ENCODE measurements around the gene SGTB.

GRCh38 chr5:65654713-65655112 lies 67.2 kb downstream of the SGTB start:
- TF ChIP-seq POLR2AphosphoS5 (IDR thresholded peaks at IDR 0.05; ENCODE audit: low read depth, low read length) (no peak), CTCF (IDR thresholded peaks at IDR 0.05) (no peak), TCF7L2 (IDR thresholded peaks at IDR 0.05; ENCODE audit: low read depth, low read length) (no peak), SIN3A (IDR thresholded peaks at IDR 0.05; ENCODE audit: borderline replicate concordance, insufficient read depth, low read depth, low read length) (no peak)
